HG03378 (cell line): ENCODE results near the gene NUP54.

ENCODE experiments used
- ATAC-seq: cut with Tn5 transposase; IDR thresholded peaks from one replicate; pipeline ENCODE4 v1.9.1; 2021; ENCODE audit warnings: mild to moderate bottlenecking, moderate library complexity; ENCODE audit not compliant: unreplicated experiment

NUP54 gene, protein sequence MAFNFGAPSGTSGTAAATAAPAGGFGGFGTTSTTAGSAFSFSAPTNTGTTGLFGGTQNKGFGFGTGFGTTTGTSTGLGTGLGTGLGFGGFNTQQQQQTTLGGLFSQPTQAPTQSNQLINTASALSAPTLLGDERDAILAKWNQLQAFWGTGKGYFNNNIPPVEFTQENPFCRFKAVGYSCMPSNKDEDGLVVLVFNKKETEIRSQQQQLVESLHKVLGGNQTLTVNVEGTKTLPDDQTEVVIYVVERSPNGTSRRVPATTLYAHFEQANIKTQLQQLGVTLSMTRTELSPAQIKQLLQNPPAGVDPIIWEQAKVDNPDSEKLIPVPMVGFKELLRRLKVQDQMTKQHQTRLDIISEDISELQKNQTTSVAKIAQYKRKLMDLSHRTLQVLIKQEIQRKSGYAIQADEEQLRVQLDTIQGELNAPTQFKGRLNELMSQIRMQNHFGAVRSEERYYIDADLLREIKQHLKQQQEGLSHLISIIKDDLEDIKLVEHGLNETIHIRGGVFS

DNA sequence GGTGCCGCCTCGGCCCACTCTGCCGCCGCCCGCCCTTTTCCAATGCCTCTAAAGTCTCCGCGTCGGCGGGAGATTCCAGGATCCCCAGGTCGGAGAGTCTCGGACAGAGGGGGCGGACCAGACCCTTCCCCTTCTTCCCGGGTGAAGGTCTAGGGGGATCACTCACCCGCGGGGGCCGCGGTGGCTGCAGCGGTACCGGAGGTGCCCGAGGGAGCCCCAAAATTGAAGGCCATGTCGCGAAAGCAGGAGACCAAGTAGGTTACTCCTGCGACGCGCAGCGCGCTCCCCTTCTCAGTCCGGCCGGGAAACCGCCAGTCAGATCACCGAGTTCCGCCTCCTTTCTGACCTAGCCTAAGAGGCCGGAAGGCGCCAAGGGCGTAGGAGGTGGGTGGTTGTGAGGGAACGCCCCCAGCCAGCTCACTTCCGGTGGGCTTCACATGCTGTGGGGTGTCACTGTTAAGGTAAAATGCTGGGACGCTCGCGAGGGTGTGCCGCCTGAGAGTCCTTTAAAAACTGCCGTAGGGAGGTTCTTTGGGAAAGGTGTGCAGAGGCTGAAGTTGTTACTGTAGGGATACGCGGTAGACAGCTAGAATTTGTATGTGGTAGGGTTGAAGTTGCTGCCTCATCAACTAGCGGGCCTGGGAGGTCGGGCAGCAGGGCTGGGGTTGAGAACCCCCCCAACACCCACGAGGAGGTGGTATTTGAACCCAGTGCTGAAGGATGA is at the start of gene NUP54:
Gene NUP54, minus strand, starts transcription at position 256 of the 724 bp plus-strand sequence. Its CDS starts 23 bp downstream, at position 233.
- peak; percentile 98 for ATAC-seq

DNA sequence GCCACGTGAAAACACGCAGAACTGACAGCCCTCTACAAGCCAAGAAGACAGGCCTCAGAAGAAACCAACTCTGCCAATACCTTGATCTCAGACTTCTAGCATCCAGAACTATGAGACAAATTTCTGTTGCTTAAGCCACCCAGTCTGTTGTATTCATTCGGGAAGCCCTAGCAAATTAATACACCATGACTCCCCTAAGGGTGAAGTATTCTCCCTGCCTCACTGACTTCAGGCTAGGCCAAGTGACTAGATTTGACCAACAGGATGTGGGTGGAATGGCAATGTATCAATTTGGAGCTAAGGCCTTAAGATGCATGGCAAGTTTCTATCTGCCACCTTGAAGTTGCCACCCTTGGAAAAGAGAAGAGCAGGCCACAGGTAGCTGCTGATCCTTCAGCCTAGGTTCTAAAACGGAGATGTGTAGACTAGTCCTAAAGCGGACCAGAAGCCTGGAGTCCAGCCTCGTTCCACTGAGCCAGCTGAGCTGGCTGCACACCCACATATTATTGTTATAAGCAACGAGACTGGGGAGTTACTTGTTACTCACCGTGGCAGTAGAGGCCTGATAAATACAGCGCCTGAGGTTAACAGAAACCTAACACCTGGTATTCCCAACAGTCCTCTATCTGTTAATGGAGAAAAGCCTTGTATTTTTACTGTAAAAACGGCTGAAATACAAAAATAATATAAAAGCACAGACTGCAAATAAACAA is 49.0 kb upstream of the NUP54 start:
- no peak for ATAC-seq

DNA sequence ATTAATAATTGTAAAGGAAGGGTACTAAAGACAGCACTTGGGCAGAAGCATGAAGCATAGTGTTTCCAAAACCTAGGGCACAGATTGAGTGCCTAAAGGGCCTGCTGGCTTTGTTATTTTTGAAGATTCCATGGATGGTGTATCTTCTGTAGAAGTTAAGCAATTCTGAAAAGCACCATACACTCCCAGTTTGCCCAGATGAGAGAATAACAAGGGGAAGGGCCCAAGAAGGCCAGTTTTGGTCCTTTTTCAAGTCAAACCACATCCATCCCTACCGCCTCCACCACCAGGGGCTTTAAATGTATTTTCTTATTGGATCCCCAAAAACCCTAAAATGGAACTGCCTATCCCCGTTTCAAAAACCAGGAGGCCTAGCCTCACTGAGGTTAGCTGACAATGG is 48.2 kb upstream of the NUP54 start:
- ATAC-seq = no peak

DNA sequence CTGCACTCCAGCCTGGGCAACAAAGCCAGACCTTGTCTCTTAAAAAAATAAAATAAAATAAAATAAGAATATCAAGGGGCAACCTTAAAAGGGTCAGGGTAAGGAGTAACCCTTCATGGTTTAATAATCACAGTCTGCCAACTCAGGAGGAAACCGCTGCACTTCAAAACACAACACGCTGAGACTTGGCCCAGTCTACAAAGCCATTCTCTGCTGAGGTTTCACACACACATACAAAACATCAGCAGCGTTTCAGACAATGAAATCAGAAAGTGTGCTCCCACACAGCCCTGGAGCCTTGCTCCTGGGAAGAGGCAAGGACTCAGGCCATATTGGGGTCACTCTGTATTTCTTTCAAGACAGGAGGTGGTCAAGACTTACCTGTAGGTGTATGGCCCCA is 47.1 kb upstream of the NUP54 start:
- no peak for ATAC-seq

DNA sequence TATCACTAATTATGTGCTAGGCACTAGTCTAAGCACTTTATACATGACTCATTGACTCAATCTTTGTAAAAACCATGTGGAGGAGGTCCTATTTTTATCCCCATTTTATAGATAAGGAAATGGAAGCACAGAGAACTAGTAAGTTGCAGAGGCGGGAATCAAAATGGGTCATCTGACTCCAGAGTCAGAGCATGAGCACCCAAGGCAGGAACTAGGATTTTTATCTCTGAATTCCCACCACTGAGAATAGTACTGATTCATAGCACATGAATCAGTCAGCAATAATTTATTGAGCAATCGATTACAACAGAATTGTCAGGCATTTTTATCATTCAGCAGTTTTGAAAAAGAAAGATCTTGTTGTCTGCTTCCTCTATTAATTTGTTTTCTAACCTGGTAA is 46.1 kb upstream of the NUP54 start:
- ATAC-seq = no peak

DNA sequence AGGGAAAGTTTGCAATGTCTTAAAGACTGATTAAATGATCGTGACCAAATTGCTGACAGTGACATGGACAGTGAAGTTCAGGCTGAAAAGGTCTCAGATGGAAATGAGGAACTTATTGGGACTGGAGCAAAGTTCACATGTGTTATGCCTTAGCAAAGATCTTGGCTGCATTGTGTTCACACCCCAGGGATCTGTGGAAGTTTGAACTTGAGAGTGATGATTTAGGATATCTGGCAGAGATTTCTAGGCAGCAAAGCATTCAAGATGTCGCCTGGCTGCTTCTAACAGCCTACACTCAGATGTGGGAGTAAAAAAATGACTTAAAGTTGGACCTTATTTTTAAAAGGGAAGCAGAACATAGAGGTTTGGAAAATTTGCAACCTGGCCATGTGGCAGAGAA is 44.0 kb upstream of the NUP54 start:
- no peak for ATAC-seq

DNA sequence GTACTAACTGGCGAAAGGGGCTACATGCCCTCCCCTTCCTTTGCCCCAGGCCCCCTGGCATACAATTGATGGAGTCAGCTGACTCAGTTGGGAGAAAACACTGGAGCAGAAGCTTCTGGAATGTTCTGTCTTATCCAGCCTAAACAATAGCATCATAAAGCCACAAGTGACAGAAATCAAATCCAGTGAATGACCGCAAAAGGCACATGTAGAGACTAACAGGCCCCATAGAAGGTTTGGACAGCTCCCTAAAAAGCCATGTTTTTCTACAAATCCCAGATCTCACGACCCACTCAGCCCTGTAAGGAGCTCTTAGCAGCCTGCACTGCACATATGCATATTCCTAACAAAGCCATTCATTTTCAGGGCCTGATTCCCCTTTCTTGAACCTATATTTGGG is 40.4 kb upstream of the NUP54 start:
- no peak for ATAC-seq

DNA sequence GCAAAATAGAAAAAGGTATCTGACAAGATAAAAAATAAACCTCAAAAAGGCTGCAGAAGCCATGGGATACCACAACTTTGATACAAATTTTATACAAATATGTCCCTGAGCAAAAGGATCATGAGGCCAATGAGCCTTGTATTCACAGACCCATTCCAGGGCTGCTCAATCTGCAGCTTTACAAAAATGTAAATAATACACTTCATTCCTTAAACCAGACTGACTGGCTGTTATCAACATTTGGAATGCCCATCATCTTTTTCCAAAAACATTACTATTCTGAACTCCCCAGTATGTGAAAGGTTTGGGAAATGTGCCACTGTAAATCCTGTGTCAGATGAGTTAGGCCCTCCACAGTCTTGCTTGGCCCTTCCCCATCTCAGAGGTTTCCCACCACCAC is 40.0 kb upstream of the NUP54 start:
- no peak for ATAC-seq

DNA sequence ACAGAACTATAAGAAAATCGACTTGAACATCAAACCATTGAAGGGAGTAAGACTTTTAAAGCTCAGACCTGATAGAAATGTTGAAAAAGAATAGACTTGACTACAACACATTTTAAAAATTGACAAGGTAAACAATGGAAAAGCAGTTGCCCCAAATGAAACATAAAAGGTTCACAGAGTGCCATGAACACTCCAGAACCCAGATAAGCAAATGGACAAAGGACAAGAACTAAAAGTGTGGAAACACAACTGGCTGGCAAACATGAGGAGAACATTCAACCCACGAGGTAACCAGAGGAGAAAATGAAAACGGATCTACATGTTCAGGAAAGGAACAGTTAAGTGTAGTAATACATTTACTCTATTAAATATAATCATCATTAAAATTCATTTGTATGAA is 39.0 kb upstream of the NUP54 start:
- no peak for ATAC-seq

DNA sequence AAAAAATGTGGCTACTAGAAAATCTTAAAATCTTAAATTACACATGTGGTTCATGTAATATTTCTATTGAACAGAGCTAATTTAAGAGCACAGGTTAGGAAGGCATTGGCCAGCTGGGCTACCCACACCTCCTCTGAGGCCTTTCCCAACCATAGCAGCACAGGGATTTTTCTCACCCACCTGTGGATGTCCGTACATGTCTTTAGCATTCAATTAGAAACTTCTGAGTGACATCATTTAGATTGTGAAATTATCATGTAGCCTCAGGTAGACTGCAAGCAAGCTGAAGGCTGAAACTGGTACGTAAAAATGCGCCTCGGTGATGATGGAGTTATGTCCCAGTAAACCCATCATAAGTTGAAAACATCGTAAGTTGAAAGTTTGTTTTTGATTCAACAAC is 34.3 kb upstream of the NUP54 start:
- no peak for ATAC-seq

DNA sequence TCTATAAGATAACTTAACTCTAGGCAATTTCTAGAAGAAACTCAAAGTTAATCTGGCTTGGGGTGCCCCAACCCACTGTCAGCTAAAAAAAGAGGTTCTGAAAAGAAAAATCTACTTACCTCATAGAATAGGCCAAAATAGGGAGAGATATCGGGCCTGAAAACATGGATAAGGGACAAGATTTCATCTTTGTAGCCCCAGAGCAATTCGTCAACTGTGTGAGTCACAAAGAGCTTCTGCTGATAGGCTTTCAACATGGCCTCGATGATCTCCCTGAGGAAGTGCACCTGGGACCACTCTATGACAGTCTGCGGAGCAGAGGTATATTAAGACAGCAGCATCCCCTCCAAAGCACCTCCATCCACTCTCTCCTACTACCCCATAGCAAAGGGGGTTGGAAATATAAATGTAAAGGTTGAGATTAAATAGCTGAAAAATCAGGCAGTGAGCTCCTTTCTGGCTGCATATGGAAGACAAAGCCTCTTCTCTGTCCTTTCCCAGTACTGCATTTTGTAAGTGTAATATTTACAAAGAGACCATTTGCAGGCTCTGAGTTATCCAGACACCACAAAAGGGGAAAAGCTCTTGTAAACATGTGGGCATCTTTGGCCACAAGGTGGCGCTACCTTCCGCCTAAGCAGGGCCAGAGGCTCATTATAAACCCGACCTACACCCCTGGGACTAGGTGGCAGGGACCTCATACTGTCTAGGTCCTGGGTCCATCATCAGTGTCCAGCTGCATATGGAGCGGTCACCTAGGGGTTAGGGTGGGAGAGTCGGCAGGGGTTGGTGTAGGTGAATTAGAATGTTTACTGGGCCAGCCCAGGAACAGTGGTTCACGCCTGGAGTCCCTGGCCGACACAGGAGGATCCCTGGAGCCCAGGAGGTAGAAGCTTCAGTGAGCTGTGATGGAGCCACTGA is 31.5 kb upstream of the NUP54 start:
- ATAC-seq = peak; percentile 71

DNA sequence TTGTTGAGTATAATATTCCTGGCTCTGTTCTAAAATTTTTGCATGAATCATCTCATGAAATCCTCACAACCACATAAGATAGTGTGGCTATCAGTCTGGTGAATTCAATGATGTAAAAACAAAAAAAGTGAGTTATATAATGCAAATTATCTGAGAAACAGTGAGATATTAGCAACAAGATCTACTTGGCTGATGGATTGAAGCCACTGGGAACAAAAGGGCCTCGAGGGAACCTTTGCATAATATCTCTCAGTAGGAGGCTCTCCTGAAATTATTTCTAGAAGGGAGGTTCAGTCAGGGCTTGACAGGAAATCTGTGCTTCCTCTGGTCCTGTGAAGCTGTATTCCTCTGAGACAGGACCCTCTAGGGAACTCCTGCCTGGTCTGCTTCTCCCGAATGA is 30.1 kb upstream of the NUP54 start:
- ATAC-seq = no peak

DNA sequence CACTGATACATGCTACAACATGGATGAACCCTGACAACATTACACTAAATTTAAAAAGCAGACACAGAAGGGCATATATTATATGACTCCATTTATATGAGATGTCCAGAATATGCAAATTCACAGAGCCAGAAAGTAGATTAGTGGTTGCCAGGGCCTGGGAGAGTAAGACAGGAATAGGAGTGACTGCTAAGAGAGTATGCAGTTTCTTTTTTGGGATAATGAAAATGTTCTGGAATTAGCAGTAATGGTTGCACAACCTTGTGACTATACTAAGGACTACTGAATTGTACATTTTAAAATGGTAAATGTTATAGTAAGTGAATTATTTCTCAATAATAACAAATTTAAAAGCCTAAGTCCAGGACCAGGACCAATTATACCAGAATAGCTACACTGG is 29.5 kb upstream of the NUP54 start:
- no peak for ATAC-seq

DNA sequence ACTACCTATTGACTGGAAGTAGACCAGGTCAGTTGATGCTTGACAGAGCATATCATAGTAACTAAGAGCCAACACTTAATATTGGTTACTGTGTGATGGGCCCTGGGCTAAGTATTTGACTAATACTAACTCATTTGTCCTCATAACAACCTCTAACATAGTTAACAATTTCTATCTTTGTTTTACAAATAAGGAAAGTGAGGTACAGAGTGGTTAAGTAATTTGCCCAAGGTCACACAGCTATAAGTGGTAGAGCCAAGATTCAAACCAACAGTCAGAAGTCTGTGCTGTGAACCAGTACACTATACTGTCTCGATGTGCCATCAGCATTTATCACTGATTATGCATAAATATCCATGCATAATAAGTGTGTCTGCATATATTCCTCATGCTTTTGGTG is 27.1 kb upstream of the NUP54 start:
- ATAC-seq = no peak

DNA sequence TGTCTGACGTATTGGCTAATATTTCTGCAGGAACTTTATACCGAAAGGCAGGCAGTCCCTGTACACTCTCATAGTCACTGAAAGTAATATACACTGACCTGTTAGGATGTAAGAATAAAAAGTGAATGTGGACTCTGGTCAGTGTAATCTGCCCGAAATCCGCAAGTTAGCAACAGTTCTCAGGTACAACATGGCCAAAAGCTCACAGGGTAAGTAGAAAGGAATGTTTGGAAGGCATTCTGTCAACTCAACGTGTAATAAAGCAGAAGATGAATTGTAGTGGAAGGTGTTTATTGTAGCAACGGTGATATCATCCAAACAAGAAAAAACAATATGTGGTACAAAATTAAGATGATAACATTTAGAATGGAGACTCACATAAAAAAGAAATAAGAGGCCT is 26.0 kb upstream of the NUP54 start:
- ATAC-seq = no peak

DNA sequence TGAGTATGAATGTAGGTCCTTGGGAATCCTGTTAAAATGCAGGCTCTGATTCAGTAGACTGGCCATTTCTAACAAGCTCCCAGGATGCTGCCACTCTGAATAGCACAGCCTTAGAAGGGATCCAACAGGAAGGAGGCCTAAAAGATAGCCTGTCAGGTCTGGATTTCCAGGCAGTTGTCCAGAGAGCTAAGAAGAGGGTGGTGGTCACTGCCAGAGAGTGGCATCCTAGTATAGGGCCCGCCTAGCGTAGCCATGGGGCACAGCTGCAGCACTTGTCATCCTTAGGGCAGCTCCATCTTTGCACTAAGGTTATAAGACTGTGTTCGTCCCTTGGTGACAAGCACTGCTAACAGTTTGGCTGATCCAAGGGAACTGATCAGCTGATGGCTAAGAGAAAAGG is 20.5 kb upstream of the NUP54 start:
- no peak for ATAC-seq

DNA sequence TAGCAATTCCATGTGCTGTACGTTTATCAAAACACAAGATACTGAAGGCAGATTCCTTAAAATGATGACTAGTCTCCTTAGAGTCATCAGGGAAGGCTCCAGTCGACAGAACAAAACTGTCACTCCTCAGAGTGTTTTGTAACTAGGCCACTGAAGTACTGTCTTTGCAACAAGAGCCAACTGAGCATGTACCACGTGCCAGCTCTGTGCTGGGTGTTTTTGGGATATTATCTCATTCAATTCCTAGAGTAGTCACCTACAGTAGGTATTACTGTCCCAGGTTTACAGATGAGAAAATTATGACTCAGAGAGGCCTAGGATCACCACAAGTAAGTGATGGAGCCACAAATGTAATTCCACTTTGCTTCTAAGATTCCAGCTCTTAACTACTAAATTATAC is 18.3 kb upstream of the NUP54 start:
- no peak for ATAC-seq

DNA sequence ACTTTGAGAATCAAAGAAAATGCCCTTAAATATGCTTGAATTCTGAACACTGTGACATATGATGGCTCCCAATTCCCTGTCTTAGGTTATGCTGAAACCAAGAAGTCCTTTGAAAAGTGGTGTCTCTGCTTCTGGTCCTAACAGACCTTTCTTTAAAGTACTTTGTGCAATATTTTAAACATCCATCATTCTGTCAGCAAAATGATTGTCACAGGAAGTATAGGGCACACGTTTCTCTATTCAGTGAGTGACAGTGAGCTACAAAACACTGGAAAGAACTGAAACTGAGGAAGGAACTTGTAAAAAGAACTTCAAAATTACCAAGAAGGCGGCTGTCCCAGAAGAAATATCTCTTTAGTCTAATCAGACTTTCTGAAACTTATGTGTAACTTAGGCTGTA is 12.2 kb upstream of the NUP54 start:
- no peak for ATAC-seq

DNA sequence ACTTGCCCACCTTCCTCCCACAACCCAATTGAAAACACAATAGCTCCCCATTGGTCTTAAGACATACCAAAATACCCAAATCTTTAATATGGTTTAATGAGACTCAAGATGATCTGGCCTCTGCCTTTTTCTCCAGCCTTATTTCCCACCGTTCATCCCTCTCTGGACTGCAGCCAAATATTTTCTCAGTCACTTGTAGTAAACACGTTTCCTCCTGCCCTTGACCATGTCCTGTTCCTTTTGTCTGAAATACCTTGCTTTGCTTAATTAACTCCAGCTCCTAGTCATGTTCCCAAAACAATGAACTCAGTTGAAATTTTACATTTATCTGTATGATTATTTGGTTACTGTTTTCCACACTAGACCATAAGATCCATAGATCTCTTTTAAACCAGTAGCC is 8.4 kb upstream of the NUP54 start:
- no peak for ATAC-seq

DNA sequence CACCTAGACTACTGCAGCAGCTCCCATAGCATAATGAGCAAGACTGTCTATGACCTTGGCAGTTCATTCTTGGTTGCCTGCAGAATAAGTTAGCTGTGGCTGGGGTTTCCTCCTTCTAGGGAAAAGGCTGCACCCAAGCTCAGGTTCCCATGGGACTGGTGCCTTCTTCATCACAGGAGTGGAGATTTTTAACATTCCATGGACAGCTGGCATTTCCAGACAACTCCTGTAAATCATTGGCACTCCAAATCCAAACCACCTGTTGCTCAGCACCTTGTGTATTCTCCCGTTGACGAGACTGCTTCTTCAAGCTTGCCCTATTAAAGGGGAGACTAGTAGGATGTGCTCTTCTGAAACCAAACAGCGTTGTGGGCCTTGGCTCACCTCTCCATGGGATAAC is 7.8 kb upstream of the NUP54 start:
- no peak for ATAC-seq

DNA sequence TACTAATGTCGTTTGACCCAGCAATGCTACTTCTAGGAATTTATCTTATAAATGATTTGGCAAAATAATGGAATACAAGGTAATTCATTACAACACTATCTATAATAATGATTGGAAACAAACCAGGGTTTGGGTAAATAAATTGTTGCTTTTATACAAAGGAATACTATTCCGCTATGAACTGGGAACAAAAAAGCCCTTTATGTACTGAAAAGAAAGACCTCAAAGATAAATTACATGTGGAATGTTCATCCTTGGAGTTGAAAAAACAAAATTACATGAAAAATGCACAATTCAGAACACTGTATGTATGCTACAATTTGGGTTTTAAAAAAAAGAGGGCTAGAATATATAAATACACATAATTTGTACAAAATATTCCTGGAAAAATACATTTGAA is 5.2 kb upstream of the NUP54 start:
- no peak for ATAC-seq
